Activated CD4-positive, alpha-beta memory T cell treated with anti-CD3 and anti-CD28 coated beads, Interleukin-2, amount 10 ng/mL, durations not matched to agents 7 days and 5 days (primary cell): Measurements from ENCODE around the gene IBA57. TPM values are rescaled to one million over a fixed set of nuclear protein-coding genes. Genes with fewer than 3 reads are reported as not detected.

Experiments used
- CTCF ChIA-PET: fragments of 350-600 bp; sonication (Branson Sonifier 250); formaldehyde crosslinking; loops from one replicate; lab custom pipeline; 2021; ENCODE audit warnings: antibody characterized with exemption, inconsistent platforms; lab: Charles Lee
- POLR2A ChIA-PET: fragments of 350-600 bp; sonication (Branson Sonifier 250); formaldehyde crosslinking; loops from one replicate; lab custom pipeline; 2021; ENCODE audit warnings: antibody characterized with exemption; lab: Charles Lee
- DNase-seq: peaks from one replicate; pipeline ENCODE4 v3.0.0-alpha.2; 2020
- H3K27ac Mint-ChIP-seq: one replicate; pipeline ENCODE4 v1.8.0; 2021; ENCODE audit warnings: mild to moderate bottlenecking, mixed read lengths
- H3K27me3 Mint-ChIP-seq: one replicate; pipeline ENCODE4 v1.8.0; 2021; ENCODE audit warnings: mixed read lengths
- H3K36me3 Mint-ChIP-seq: one replicate; pipeline ENCODE4 v1.8.0; 2021; ENCODE audit warnings: low read depth, mixed read lengths
- H3K4me1 Mint-ChIP-seq: one replicate; pipeline ENCODE4 v1.8.0; 2021; ENCODE audit warnings: mixed read lengths
- H3K4me3 Mint-ChIP-seq: one replicate; pipeline ENCODE4 v1.8.0; 2021; ENCODE audit warnings: mild to moderate bottlenecking, mixed read lengths
- H3K9me3 Mint-ChIP-seq: one replicate; pipeline ENCODE4 v1.8.0; 2021; ENCODE audit warnings: mixed read lengths
- total RNA-seq, 2 experiments: library from RNA; stranded (reverse); gene quantifications; one replicate each; pipeline ENCODE4 v1.2.3, GENCODE V29; 2021

Gene IBA57
- total RNA-seq, 2 experiments from 2014 or later, result 4.5 to 5.2 TPM

DNA sequence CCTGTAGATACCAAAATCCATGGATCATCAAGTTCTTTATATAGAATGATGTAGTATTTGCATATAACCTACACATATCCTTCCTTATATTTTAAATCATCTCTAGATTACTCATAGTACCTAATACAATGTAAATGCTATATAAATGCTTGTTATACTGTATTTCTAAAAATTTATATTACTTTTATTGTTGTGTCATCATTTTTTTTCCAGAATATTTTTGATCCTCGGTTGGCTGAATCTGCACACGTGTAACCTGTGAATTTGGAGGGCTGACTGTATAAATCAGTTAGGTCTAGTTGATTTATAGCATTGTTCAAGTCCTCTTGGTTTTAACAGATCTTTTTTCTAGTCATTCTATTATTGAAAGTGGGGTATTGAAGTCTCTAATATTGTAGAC is 65.6 kb downstream of the IBA57 start:
- Mint-ChIP-seq H3K27ac (no peak overlapping the region), H3K9me3 (peaks cover 12% of the 10 kb centered on the region), H3K36me3 (peaks cover 12% of the 10 kb centered on the region), H3K4me1 (no peaks in the 10 kb centered on the region), H3K27me3 (no peaks in the 10 kb centered on the region), H3K4me3 (no peak overlapping the region)
- CTCF ChIA-PET, result interaction anchor here (1.0 kb wide), 1 partner anchor 44 kb away, joined by 3 read pairs; no protein-coding TSS in a partner anchor
- no peak for DNase-seq
- POLR2A ChIA-PET, result no interaction called here

Other genes starting within 250 kb of the IBA57 start
- 1 to 10 TPM; 1.5 to 2.0 TPM for gene WNT9A, start 217.9 kb upstream of the IBA57 start, total RNA-seq
- not detected for gene WNT3A, start 158.8 kb upstream of the IBA57 start, total RNA-seq
- 100 to 1,000 TPM; 368 to 376 TPM for gene ARF1, start 83.1 kb upstream of the IBA57 start, total RNA-seq
- 10 to 100 TPM; 17.8 to 18.9 TPM for gene C1orf35, start 62.5 kb upstream of the IBA57 start, total RNA-seq
- gene MRPL55, start 56.5 kb upstream of the IBA57 start, total RNA-seq, result 10 to 100 TPM; 43.1 to 43.9 TPM
- 100 to 1,000 TPM; 280 to 284 TPM for gene GUK1, start 25.5 kb upstream of the IBA57 start, total RNA-seq
- under 1 TPM; 0.38 to 0.55 TPM for gene GJC2, start 15.9 kb upstream of the IBA57 start, total RNA-seq
- gene OBSCN, start 42.2 kb downstream of the IBA57 start, total RNA-seq, result 1 to 10 TPM; 6.6 to 8.0 TPM
- gene TRIM11, start 241.0 kb downstream of the IBA57 start, total RNA-seq, result 10 to 100 TPM; 63.7 to 69.0 TPM